ENCODE results near the gene AURKAIP1.

DNA sequence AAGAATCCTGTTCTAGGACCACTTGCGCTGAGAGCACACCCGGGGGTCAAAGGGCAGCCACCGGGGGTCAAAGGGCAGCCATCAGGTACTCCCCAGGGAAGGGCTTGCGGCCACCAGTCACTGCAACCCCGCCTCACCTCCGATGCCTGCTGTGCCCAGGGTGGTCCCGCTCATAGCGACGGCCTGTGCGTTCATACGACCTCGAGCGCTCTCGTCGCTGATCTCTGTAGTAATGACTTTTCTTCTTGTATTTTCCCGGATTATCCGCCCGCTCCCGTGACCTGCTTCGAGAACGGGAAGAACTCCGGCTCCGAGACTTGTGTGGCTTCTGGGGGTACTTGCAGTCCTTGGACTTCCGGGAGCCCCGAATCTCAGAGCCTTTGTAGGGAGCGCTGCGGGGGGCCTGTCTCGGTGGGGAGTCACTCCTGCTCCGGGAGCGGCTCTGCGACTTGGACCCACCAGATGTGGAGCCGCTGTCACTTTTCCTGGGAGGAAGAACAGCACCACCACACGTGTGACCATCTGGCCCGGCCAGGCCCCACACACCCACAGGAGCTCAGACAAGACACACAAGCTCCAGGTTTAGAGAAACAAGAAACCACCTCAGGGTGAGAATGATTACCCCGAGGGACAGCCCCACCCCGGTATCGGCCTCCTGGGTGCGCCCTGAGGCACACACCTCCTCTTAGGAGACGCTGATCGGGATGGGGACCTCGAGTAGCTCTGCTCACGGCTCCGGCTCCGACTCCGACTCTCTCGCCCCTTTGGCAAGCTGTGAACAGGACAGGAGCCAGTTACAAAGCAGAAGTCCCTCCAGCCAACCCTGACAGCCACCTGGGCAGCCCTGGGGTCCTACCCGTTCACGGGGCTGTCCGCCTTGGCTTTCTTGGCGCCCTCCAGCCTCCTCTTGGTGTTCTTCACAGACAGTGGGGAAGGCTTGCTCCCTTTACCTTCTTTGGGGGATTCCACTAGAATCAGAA, 12.4 kb upstream of the AURKAIP1 start:
- TF ChIP-seq, protein P1, sequence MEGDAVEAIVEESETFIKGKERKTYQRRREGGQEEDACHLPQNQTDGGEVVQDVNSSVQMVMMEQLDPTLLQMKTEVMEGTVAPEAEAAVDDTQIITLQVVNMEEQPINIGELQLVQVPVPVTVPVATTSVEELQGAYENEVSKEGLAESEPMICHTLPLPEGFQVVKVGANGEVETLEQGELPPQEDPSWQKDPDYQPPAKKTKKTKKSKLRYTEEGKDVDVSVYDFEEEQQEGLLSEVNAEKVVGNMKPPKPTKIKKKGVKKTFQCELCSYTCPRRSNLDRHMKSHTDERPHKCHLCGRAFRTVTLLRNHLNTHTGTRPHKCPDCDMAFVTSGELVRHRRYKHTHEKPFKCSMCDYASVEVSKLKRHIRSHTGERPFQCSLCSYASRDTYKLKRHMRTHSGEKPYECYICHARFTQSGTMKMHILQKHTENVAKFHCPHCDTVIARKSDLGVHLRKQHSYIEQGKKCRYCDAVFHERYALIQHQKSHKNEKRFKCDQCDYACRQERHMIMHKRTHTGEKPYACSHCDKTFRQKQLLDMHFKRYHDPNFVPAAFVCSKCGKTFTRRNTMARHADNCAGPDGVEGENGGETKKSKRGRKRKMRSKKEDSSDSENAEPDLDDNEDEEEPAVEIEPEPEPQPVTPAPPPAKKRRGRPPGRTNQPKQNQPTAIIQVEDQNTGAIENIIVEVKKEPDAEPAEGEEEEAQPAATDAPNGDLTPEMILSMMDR (IDR thresholded peaks at IDR 0.05; ENCODE audit: low read depth, low read length): no peak
- TF ChIP-seq EZH2phosphoT487 (IDR thresholded peaks at IDR 0.05; ENCODE audit: low read depth): no peak

Measured in OCI-LY3 (cell line).